Sigmoid colon (tissue), 4 donors: Measurements from ENCODE around the gene SSU72.

Source experiments
- CTCF ChIP-seq, 4 experiments: fragments of 450-650 bp in 3 of 4; fragments of 200-600 bp in 1 of 4; IDR thresholded peaks; one replicate each; pipeline ENCODE4 v1.5.1; 2016 to 2019; ENCODE audit warnings: antibody characterized with exemption in 4 of 4, mild to moderate bottlenecking in 3 of 4, moderate library complexity in 2 of 4
- EP300 ChIP-seq, 4 donors: sonication (generic); formaldehyde crosslinking; IDR thresholded peaks; one replicate each; pipeline ENCODE4 v1.6.1; 2017; ENCODE audit warnings: antibody characterized with exemption in 4 of 4
- POLR2A ChIP-seq, 2 donors: fragments of 450-650 bp; IDR thresholded peaks; one replicate each; pipeline ENCODE4 v1.6.1; 2016; ENCODE audit warnings: antibody characterized with exemption in 2 of 2, mild to moderate bottlenecking in 2 of 2, moderate library complexity in 2 of 2

GRCh38 chr1:1510912-1511532, 63.6 kb downstream of the SSU72 start:
- TF ChIP-seq CTCF (IDR thresholded peaks at IDR 0.05) (no peak), POLR2A (IDR thresholded peaks at IDR 0.05) (no peak), EP300 (IDR thresholded peaks at IDR 0.05) (no peak)
